ENCODE results near the gene KLF3.

DNA sequence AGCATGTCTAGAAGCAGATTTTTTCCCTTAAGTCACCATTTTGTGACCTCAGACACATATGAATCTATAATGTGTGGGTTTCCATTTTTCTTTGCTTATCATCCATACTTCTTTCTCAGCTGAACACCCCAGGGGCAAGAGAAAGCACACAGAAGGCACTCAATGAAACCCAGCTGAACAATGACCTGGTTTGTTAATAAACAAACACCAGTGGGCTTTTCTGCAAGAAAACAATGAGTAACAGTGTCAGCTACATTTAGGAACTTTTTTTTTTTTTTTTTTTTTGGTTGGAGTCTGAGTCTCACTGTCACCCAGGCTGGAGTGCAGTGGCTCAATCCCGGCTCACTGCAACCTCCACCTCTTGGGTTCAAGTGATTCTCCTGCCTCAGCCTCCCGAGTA, 40.7 kb upstream of the KLF3 start:
- TF ChIP-seq, protein P1, sequence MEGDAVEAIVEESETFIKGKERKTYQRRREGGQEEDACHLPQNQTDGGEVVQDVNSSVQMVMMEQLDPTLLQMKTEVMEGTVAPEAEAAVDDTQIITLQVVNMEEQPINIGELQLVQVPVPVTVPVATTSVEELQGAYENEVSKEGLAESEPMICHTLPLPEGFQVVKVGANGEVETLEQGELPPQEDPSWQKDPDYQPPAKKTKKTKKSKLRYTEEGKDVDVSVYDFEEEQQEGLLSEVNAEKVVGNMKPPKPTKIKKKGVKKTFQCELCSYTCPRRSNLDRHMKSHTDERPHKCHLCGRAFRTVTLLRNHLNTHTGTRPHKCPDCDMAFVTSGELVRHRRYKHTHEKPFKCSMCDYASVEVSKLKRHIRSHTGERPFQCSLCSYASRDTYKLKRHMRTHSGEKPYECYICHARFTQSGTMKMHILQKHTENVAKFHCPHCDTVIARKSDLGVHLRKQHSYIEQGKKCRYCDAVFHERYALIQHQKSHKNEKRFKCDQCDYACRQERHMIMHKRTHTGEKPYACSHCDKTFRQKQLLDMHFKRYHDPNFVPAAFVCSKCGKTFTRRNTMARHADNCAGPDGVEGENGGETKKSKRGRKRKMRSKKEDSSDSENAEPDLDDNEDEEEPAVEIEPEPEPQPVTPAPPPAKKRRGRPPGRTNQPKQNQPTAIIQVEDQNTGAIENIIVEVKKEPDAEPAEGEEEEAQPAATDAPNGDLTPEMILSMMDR (conservative IDR thresholded peaks at IDR 0.05; ENCODE audit: low read depth, low read length), result no peak
- TF ChIP-seq EZH2 (IDR thresholded peaks at IDR 0.05; ENCODE audit: low read length, unreplicated experiment), result no peak
